Measurements from ENCODE around the gene TSPYL1.

TSPYL1 gene

GRCh38 chr6:116314218-116314617 lies 34.5 kb upstream of the TSPYL1 start:
- Histone ChIP-seq H3K4me3 (ENCODE audit: low read length) (no peak overlapping the region), H3K27me3 (ENCODE audit: insufficient read depth, low read length) (no peaks in the 10 kb centered on the region), H3K27ac (ENCODE audit: low read length) (no peak overlapping the region), H3K9me3 (ENCODE audit: insufficient read depth, low read depth, low read length) (no peaks in the 10 kb centered on the region), H3K4me1 (ENCODE audit: insufficient read depth, low read length) (no peaks in the 10 kb centered on the region), H3K36me3 (ENCODE audit: insufficient read depth, low read depth, low read length) (no peaks in the 10 kb centered on the region), H3K9ac (ENCODE audit: low read depth, low read length) (no peak overlapping the region)

GRCh38 chr6:116313101-116313776 lies 33.5 kb upstream of the TSPYL1 start:
- no peaks in the 10 kb centered on the region for H3K4me1 ChIP-seq (ENCODE audit: insufficient read depth, low read length)
- H3K4me3 ChIP-seq (ENCODE audit: low read length): no peak overlapping the region
- H3K36me3 ChIP-seq (ENCODE audit: insufficient read depth, low read depth, low read length): no peaks in the 10 kb centered on the region
- no peaks in the 10 kb centered on the region for H3K27me3 ChIP-seq (ENCODE audit: insufficient read depth, low read length)
- no peak overlapping the region for H3K27ac ChIP-seq (ENCODE audit: low read length)
- H3K9me3 ChIP-seq (ENCODE audit: insufficient read depth, low read depth, low read length): no peaks in the 10 kb centered on the region
- H3K9ac ChIP-seq (ENCODE audit: low read depth, low read length): no peak overlapping the region

- no peaks in the 10 kb centered on the region for H3K9me3 ChIP-seq (ENCODE audit: insufficient read depth, low read depth, low read length)
These were observed 29.9 kb upstream of the TSPYL1 start for GRCh38 chr6:116309657-116310056.

GRCh38 chr6:116309001-116309400 lies 29.3 kb upstream of the TSPYL1 start:
- no peaks in the 10 kb centered on the region for H3K27me3 ChIP-seq (ENCODE audit: insufficient read depth, low read length)
- no peaks in the 10 kb centered on the region for H3K9me3 ChIP-seq (ENCODE audit: insufficient read depth, low read depth, low read length)
- H3K4me3 ChIP-seq (ENCODE audit: low read length): no peak overlapping the region
- no peak overlapping the region for H3K27ac ChIP-seq (ENCODE audit: low read length)
- H3K9ac ChIP-seq (ENCODE audit: low read depth, low read length): no peak overlapping the region
- H3K36me3 ChIP-seq (ENCODE audit: insufficient read depth, low read depth, low read length): no peaks in the 10 kb centered on the region
- H3K4me1 ChIP-seq (ENCODE audit: insufficient read depth, low read length): no peaks in the 10 kb centered on the region

More at GRCh38 chr6:116309657-116310056, 29.9 kb upstream of the TSPYL1 start:
- H3K27me3 ChIP-seq (ENCODE audit: insufficient read depth, low read length): no peaks in the 10 kb centered on the region
- no peaks in the 10 kb centered on the region for H3K4me1 ChIP-seq (ENCODE audit: insufficient read depth, low read length)
- H3K27ac ChIP-seq (ENCODE audit: low read length): no peak overlapping the region
- no peak overlapping the region for H3K9ac ChIP-seq (ENCODE audit: low read depth, low read length)
- no peak overlapping the region for H3K4me3 ChIP-seq (ENCODE audit: low read length)
- H3K36me3 ChIP-seq (ENCODE audit: insufficient read depth, low read depth, low read length): no peaks in the 10 kb centered on the region

GRCh38 chr6:116307633-116308032 lies 27.9 kb upstream of the TSPYL1 start:
- Histone ChIP-seq H3K27ac (ENCODE audit: low read length) (no peak overlapping the region), H3K4me1 (ENCODE audit: insufficient read depth, low read length) (no peaks in the 10 kb centered on the region), H3K36me3 (ENCODE audit: insufficient read depth, low read depth, low read length) (no peaks in the 10 kb centered on the region), H3K9me3 (ENCODE audit: insufficient read depth, low read depth, low read length) (no peaks in the 10 kb centered on the region), H3K4me3 (ENCODE audit: low read length) (no peak overlapping the region), H3K27me3 (ENCODE audit: insufficient read depth, low read length) (no peaks in the 10 kb centered on the region), H3K9ac (ENCODE audit: low read depth, low read length) (no peak overlapping the region)

- Histone ChIP-seq H3K27ac (ENCODE audit: low read length) (no peak overlapping the region), H3K4me1 (ENCODE audit: insufficient read depth, low read length) (no peaks in the 10 kb centered on the region), H3K9ac (ENCODE audit: low read depth, low read length) (no peak overlapping the region), H3K36me3 (ENCODE audit: insufficient read depth, low read depth, low read length) (no peaks in the 10 kb centered on the region), H3K4me3 (ENCODE audit: low read length) (no peak overlapping the region), H3K9me3 (ENCODE audit: insufficient read depth, low read depth, low read length) (no peaks in the 10 kb centered on the region), H3K27me3 (ENCODE audit: insufficient read depth, low read length) (no peaks in the 10 kb centered on the region)
These were observed 27.3 kb upstream of the TSPYL1 start for GRCh38 chr6:116307001-116307400.

GRCh38 chr6:116304538-116305097 lies 24.9 kb upstream of the TSPYL1 start:
- Histone ChIP-seq H3K9me3 (ENCODE audit: insufficient read depth, low read depth, low read length) (no peaks in the 10 kb centered on the region), H3K9ac (ENCODE audit: low read depth, low read length) (no peak overlapping the region), H3K4me1 (ENCODE audit: insufficient read depth, low read length) (no peaks in the 10 kb centered on the region), H3K27me3 (ENCODE audit: insufficient read depth, low read length) (no peaks in the 10 kb centered on the region), H3K4me3 (ENCODE audit: low read length) (no peak overlapping the region), H3K36me3 (ENCODE audit: insufficient read depth, low read depth, low read length) (no peaks in the 10 kb centered on the region), H3K27ac (ENCODE audit: low read length) (no peak overlapping the region)

GRCh38 chr6:116301104-116301503 lies 21.4 kb upstream of the TSPYL1 start:
- Histone ChIP-seq H3K27ac (ENCODE audit: low read length) (no peak overlapping the region), H3K9me3 (ENCODE audit: insufficient read depth, low read depth, low read length) (peaks cover 10% of the 10 kb centered on the region), H3K27me3 (ENCODE audit: insufficient read depth, low read length) (no peaks in the 10 kb centered on the region), H3K4me1 (ENCODE audit: insufficient read depth, low read length) (no peaks in the 10 kb centered on the region), H3K36me3 (ENCODE audit: insufficient read depth, low read depth, low read length) (no peaks in the 10 kb centered on the region), H3K4me3 (ENCODE audit: low read length) (no peak overlapping the region), H3K9ac (ENCODE audit: low read depth, low read length) (no peak overlapping the region)

GRCh38 chr6:116300566-116300965 lies 20.8 kb upstream of the TSPYL1 start:
- no peak overlapping the region for H3K27ac ChIP-seq (ENCODE audit: low read length)
- H3K9me3 ChIP-seq (ENCODE audit: insufficient read depth, low read depth, low read length): peaks cover 10% of the 10 kb centered on the region
- no peaks in the 10 kb centered on the region for H3K36me3 ChIP-seq (ENCODE audit: insufficient read depth, low read depth, low read length)
- H3K4me3 ChIP-seq (ENCODE audit: low read length): no peak overlapping the region
- no peak overlapping the region for H3K9ac ChIP-seq (ENCODE audit: low read depth, low read length)
- H3K27me3 ChIP-seq (ENCODE audit: insufficient read depth, low read length): no peaks in the 10 kb centered on the region
- H3K4me1 ChIP-seq (ENCODE audit: insufficient read depth, low read length): no peaks in the 10 kb centered on the region

GRCh38 chr6:116298973-116299372 lies 19.2 kb upstream of the TSPYL1 start:
- Histone ChIP-seq H3K27ac (ENCODE audit: low read length) (no peak overlapping the region), H3K4me3 (ENCODE audit: low read length) (no peak overlapping the region), H3K9ac (ENCODE audit: low read depth, low read length) (no peak overlapping the region), H3K36me3 (ENCODE audit: insufficient read depth, low read depth, low read length) (no peaks in the 10 kb centered on the region), H3K9me3 (ENCODE audit: insufficient read depth, low read depth, low read length) (peaks cover 10% of the 10 kb centered on the region), H3K4me1 (ENCODE audit: insufficient read depth, low read length) (no peaks in the 10 kb centered on the region), H3K27me3 (ENCODE audit: insufficient read depth, low read length) (no peaks in the 10 kb centered on the region)

GRCh38 chr6:116298273-116298672 lies 18.5 kb upstream of the TSPYL1 start:
- Histone ChIP-seq H3K4me3 (ENCODE audit: low read length) (no peak overlapping the region), H3K27me3 (ENCODE audit: insufficient read depth, low read length) (no peaks in the 10 kb centered on the region), H3K9me3 (ENCODE audit: insufficient read depth, low read depth, low read length) (peaks cover 10% of the 10 kb centered on the region), H3K4me1 (ENCODE audit: insufficient read depth, low read length) (no peaks in the 10 kb centered on the region), H3K27ac (ENCODE audit: low read length) (no peak overlapping the region), H3K36me3 (ENCODE audit: insufficient read depth, low read depth, low read length) (no peaks in the 10 kb centered on the region), H3K9ac (ENCODE audit: low read depth, low read length) (no peak overlapping the region)

- no peaks in the 10 kb centered on the region for H3K27me3 ChIP-seq (ENCODE audit: insufficient read depth, low read length)
- peaks cover 3% of the 10 kb centered on the region; the same call in 1 of the 2 replicates for H3K4me1 ChIP-seq (ENCODE audit: insufficient read depth, low read length)
- no peaks in the 10 kb centered on the region for H3K9me3 ChIP-seq (ENCODE audit: insufficient read depth, low read depth, low read length)
- no peak overlapping the region for H3K4me3 ChIP-seq (ENCODE audit: low read length)
- H3K27ac ChIP-seq (ENCODE audit: low read length): no peak overlapping the region
- H3K9ac ChIP-seq (ENCODE audit: low read depth, low read length): no peak overlapping the region
- no peaks in the 10 kb centered on the region for H3K36me3 ChIP-seq (ENCODE audit: insufficient read depth, low read depth, low read length)
These were observed 12.8 kb upstream of the TSPYL1 start for GRCh38 chr6:116292553-116292952.
